Mesenchymal stem cell (in vitro differentiated cells and primary cell): ENCODE measurements around the gene NOTCH1.

Source experiments
- DNase-seq: peaks from one replicate; pipeline ENCODE4 v3.0.0-alpha.2; 2013
- H2AFZ ChIP-seq: one replicate; pipeline ENCODE4 v1.6.1; 2013; ENCODE audit warnings: low read depth, mild to moderate bottlenecking, control low read depth, inconsistent platforms, low read length, moderate library complexity
- H2AK5ac ChIP-seq: 2 replicates; pipeline ENCODE4 v1.6.1; 2013; ENCODE audit warnings: low read length, moderate library complexity, mild to moderate bottlenecking, inconsistent platforms; ENCODE audit not compliant: severe bottlenecking
- H2BK120ac ChIP-seq: one replicate; pipeline ENCODE4 v1.6.1; 2013; ENCODE audit warnings: low read depth, mild to moderate bottlenecking, inconsistent platforms, low read length, moderate library complexity
- H2BK12ac ChIP-seq, 2 experiments: one replicate each; pipeline ENCODE4 v1.6.1; 2013; ENCODE audit warnings: inconsistent platforms in 2 of 2, low read length in 2 of 2, mild to moderate bottlenecking in 2 of 2, moderate library complexity in 2 of 2, control low read depth in 1 of 2
- H2BK15ac ChIP-seq: one replicate; pipeline ENCODE4 v1.6.1; 2013; ENCODE audit warnings: mild to moderate bottlenecking, low read depth, inconsistent platforms; ENCODE audit not compliant: poor library complexity, severe bottlenecking
- H2BK5ac ChIP-seq: 2 replicates; pipeline ENCODE4 v1.6.1; 2013; ENCODE audit warnings: low read depth, mild to moderate bottlenecking, low read length, control low read depth, inconsistent platforms; ENCODE audit not compliant: poor library complexity, severe bottlenecking
- H3K14ac ChIP-seq, 2 experiments: one replicate each; pipeline ENCODE4 v1.6.1; 2013; ENCODE audit warnings: inconsistent platforms in 2 of 2, low read length in 2 of 2, control low read depth in 1 of 2, mild to moderate bottlenecking in 1 of 2, moderate library complexity in 1 of 2
- H3K18ac ChIP-seq, 2 experiments: one replicate each; pipeline ENCODE4 v1.6.1; 2013; ENCODE audit warnings: inconsistent platforms in 2 of 2, low read length in 2 of 2, control low read depth in 1 of 2, low read depth in 1 of 2, mild to moderate bottlenecking in 1 of 2
- H3K23ac ChIP-seq, 2 experiments: one replicate each; pipeline ENCODE4 v1.6.1; 2013; ENCODE audit warnings: inconsistent platforms in 2 of 2, low read length in 2 of 2, mild to moderate bottlenecking in 2 of 2, moderate library complexity in 2 of 2, control low read depth in 1 of 2
- H3K27ac ChIP-seq: 2 replicates; pipeline ENCODE4 v1.5.1; 2013; ENCODE audit warnings: mild to moderate bottlenecking, moderate library complexity, low read length, control low read depth, inconsistent platforms; ENCODE audit not compliant: poor library complexity, severe bottlenecking
- H3K27me3 ChIP-seq, 2 experiments: 2 replicates each; pipeline versions ENCODE4 v1.6.1 to v1.7.0; 2013; ENCODE audit warnings: low read length in 2 of 2, mild to moderate bottlenecking in 2 of 2, moderate library complexity in 2 of 2, control low read depth in 1 of 2, inconsistent platforms in 1 of 2; ENCODE audit not compliant: control insufficient read depth in 1 of 2, insufficient read depth in 1 of 2
- H3K36me3 ChIP-seq, 2 experiments: 2 replicates each; pipeline versions ENCODE4 v1.6.1 to v1.7.0; 2013; ENCODE audit warnings: low read length in 2 of 2, control low read depth in 1 of 2, inconsistent platforms in 1 of 2, low read depth in 1 of 2, mild to moderate bottlenecking in 1 of 2; ENCODE audit not compliant: insufficient read depth in 2 of 2, control insufficient read depth in 1 of 2
- H3K4ac ChIP-seq, 2 experiments: one replicate each; pipeline ENCODE4 v1.6.1; 2013; ENCODE audit warnings: inconsistent platforms in 2 of 2, low read length in 2 of 2, mild to moderate bottlenecking in 2 of 2, moderate library complexity in 2 of 2, control low read depth in 1 of 2, low read depth in 1 of 2
- H3K4me1 ChIP-seq: 2 replicates; pipeline ENCODE4 v1.6.1; 2013; ENCODE audit warnings: low read depth, low read length, control low read depth; ENCODE audit not compliant: control insufficient read depth, insufficient read depth
- H3K4me2 ChIP-seq: 2 replicates; pipeline ENCODE4 v1.6.1; 2013; ENCODE audit warnings: low read length, mild to moderate bottlenecking, inconsistent platforms; ENCODE audit not compliant: poor library complexity, severe bottlenecking
- H3K4me3 ChIP-seq, 2 experiments: 2 replicates each; pipeline versions ENCODE4 v1.5.1 to v1.7.0; 2013; ENCODE audit warnings: low read length in 2 of 2, mild to moderate bottlenecking in 2 of 2, control low read depth in 1 of 2, low read depth in 1 of 2; ENCODE audit not compliant: insufficient read depth in 1 of 2
- H3K79me1 ChIP-seq: replicated peaks from 2 replicates; pipeline ENCODE4 v1.6.1; 2013; ENCODE audit warnings: mild to moderate bottlenecking, control low read depth, low read length, inconsistent platforms; ENCODE audit not compliant: poor library complexity, severe bottlenecking
- H3K9ac ChIP-seq: 2 replicates; pipeline ENCODE4 v1.7.0; 2013; ENCODE audit warnings: mild to moderate bottlenecking, low read length, moderate library complexity
- H3K9me3 ChIP-seq: 2 replicates; pipeline ENCODE4 v1.7.0; 2013; ENCODE audit warnings: mild to moderate bottlenecking, low read length; ENCODE audit not compliant: control insufficient read depth
- H4K8ac ChIP-seq: one replicate; pipeline ENCODE4 v1.6.1; 2013; ENCODE audit warnings: inconsistent platforms, mild to moderate bottlenecking, low read length, moderate library complexity
- H4K91ac ChIP-seq: one replicate; pipeline ENCODE4 v1.6.1; 2013; ENCODE audit warnings: mild to moderate bottlenecking, low read length, inconsistent platforms
- WGBS: methylation state at CpG from one replicate; pipeline ENCODE4 v1.1.7; 2013; ENCODE audit warnings: mixed read lengths; 5-methylcytosine and 5-hydroxymethylcytosine counted together

NOTCH1 gene

DNA sequence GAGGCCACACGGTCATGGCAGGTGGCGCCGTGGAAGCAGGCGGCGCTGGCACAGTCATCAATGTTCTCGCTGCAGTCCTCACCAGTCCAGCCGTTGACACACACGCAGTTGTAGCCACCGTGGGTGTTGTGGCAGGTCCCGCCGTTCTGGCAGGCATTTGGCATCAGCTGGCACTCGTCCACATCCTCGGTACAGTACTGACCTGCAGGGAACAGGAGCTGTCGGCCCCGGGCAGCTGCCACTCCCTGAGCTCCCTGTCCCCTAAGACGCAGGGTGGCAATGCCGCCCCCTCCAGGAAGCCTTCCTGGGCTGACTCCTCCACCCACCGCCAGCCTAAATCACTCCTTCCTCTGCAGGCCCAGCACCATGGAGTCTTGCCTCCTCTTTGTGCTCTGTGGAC lies 27.2 kb downstream of the NOTCH1 start:
- Histone ChIP-seq H3K79me1 (peaks cover 36% of the 10 kb centered on the region), H2AK5ac (no peak overlapping the region), H4K91ac (no peak overlapping the region), H3K27ac (no peak overlapping the region), H3K23ac (no peak overlapping the region), H2BK120ac (no peak overlapping the region), H4K8ac (no peak overlapping the region), H2BK12ac (no peak overlapping the region), H3K4ac (no peak overlapping the region), H3K9me3 (no peaks in the 10 kb centered on the region), H2AFZ (no peak overlapping the region), H2BK5ac (no peak overlapping the region), H3K4me2 (no peak overlapping the region), H3K4me3 (no peak overlapping the region), H3K18ac (no peak overlapping the region), H3K14ac (no peak overlapping the region), H3K9ac (no peak overlapping the region), H3K4me1 (peaks cover 44% of the 10 kb centered on the region), H3K36me3 (peaks cover 22 to 85% of the 10 kb centered on the region in 2 experiments), H3K27me3 (no peaks in the 10 kb centered on the region), H2BK15ac (no peak overlapping the region)
- no peak for DNase-seq
- 97% methylated on average over 18 of the region's 18 CpGs for WGBS

DNA sequence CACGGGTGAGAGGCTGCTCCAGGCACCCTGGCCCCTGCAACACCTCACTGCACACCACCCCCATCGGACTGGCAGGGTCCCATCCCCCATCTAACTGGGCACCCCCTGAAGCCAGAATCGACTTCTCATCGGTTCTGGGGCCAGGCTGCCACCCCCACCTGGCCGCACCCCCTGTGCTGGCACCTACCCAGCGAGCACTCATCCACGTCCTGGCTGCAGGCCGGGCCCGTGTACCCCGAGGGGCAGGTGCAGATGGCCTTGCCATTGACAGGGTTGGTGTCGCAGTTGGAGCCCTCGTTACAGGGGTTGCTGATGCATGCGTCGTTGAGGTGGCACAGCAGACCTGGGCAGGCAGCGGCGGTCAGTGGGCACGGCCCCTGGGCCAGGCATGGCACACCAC lies 27.9 kb downstream of the NOTCH1 start:
- Histone ChIP-seq H3K4me3 (no peak overlapping the region), H2BK15ac (no peak overlapping the region), H3K79me1 (peaks cover 30% of the 10 kb centered on the region), H3K4me2 (no peak overlapping the region), H4K8ac (peak overlapping the region; percentile 33), H2BK12ac (no peak overlapping the region), H2BK120ac (no peak overlapping the region), H2AK5ac (no peak overlapping the region), H3K14ac (no peak overlapping the region), H3K27ac (no peak overlapping the region), H3K18ac (no peak overlapping the region), H3K36me3 (peaks cover 27 to 85% of the 10 kb centered on the region in 2 experiments), H3K27me3 (no peaks in the 10 kb centered on the region), H3K23ac (no peak overlapping the region), H3K9ac (no peak overlapping the region), H2BK5ac (no peak overlapping the region), H3K9me3 (no peaks in the 10 kb centered on the region), H4K91ac (no peak overlapping the region), H3K4me1 (peaks cover 44% of the 10 kb centered on the region), H2AFZ (no peak overlapping the region), H3K4ac (no peak overlapping the region)
- no peak for DNase-seq
- WGBS = 99% methylated on average over 17 of the region's 17 CpGs

DNA sequence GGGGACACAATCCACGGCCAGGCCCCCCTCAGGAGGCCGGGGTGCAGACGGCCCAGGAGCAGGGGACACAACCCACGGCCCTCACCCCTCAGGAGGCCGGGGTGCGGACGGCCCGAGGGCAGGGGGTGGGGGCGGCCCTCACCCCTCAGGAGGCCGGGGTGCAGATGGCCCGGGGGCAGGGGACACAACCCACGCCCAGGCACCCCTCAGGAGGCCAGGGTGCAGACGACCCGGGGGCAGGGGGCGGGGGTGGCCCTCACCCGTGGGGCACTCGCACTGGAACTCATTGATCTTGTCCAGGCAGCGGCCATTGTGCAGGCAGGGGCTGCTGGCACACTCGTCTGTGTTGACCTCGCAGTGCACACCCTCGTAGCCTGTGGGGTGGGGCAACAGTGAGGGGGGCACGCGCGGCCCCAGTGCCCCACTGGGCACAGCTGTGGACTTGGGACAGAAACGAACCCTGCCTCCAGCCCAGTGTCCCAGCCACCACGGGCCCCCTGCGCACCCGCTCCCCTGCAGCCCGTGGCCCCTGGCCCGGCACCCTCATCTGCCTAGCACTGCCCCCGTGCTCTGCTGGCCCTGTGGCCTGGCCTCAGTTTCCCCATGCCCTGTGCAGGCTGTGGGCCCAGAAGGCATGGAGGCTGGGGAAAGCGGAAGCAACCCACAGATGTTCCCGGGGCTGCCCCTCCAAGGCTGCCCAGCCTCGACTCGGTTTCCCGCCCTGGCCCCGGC lies 28.7 kb downstream of the NOTCH1 start:
- H3K4ac ChIP-seq = no peak overlapping the region
- H2BK120ac ChIP-seq = no peak overlapping the region
- 95% methylated on average over 37 of the region's 37 CpGs for WGBS
- no peak overlapping the region for H2BK15ac ChIP-seq
- peaks cover 25% of the 10 kb centered on the region for H3K79me1 ChIP-seq
- no peaks in the 10 kb centered on the region for H3K9me3 ChIP-seq
- DNase-seq = no peak
- no peak overlapping the region for H3K4me3 ChIP-seq
- no peak overlapping the region for H3K27ac ChIP-seq
- no peak overlapping the region for H4K8ac ChIP-seq
- no peak overlapping the region for H2AK5ac ChIP-seq
- H3K36me3 ChIP-seq = peaks cover 28 to 85% of the 10 kb centered on the region in 2 experiments
- no peak overlapping the region for H3K4me2 ChIP-seq
- no peak overlapping the region for H2BK5ac ChIP-seq
- H3K27me3 ChIP-seq = no peaks in the 10 kb centered on the region
- no peak overlapping the region for H3K23ac ChIP-seq
- H2BK12ac ChIP-seq = no peak overlapping the region
- H3K18ac ChIP-seq = no peak overlapping the region
- peak overlapping the region; percentile 8 for H4K91ac ChIP-seq
- H3K9ac ChIP-seq = no peak overlapping the region
- peaks cover 39% of the 10 kb centered on the region for H3K4me1 ChIP-seq
- no peak overlapping the region for H3K14ac ChIP-seq
- no peak overlapping the region for H2AFZ ChIP-seq

DNA sequence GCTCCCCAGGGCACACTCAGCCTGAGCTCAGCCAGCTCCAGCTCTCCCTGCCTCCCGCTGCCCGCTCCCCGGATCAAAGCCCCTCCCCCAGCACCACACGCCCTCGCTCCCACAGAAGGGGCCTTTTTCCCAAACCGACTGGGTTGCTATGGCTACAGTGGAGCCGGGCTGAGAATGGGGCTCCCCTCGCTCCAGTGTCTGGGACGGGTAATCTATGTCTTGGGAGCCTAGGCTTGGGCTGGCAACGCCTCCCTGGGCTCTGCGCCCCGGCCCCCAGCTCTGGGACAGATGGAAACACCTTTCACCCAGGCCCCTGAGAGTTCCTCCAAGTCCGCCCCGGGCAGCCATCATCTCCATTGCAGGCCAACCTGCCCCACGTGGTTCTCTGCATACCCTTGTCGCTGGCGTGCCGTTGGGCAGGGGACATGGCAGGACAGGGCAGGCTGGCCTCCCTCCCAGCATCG lies 29.6 kb downstream of the NOTCH1 start:
- WGBS = 94% methylated on average over 19 of the region's 19 CpGs

More for the DNA sequence above, 29.6 kb downstream of the NOTCH1 start:
- no peak overlapping the region for H3K14ac ChIP-seq
- H2BK5ac ChIP-seq = no peak overlapping the region
- DNase-seq = no peak
- no peak overlapping the region for H3K4me2 ChIP-seq
- no peak overlapping the region for H2BK120ac ChIP-seq
- H3K9ac ChIP-seq = no peak overlapping the region
- no peak overlapping the region for H4K91ac ChIP-seq
- H3K23ac ChIP-seq = no peak overlapping the region
- no peaks in the 10 kb centered on the region for H3K27me3 ChIP-seq
- H3K9me3 ChIP-seq = no peaks in the 10 kb centered on the region
- H2AFZ ChIP-seq = no peak overlapping the region
- H2BK12ac ChIP-seq = no peak overlapping the region
- H4K8ac ChIP-seq = no peak overlapping the region
- peaks cover 19% of the 10 kb centered on the region for H3K79me1 ChIP-seq
- H3K27ac ChIP-seq = no peak overlapping the region
- no peak overlapping the region for H3K18ac ChIP-seq
- H3K4me3 ChIP-seq = no peak overlapping the region
- no peak overlapping the region for H2AK5ac ChIP-seq
- no peak overlapping the region for H3K4ac ChIP-seq
- H2BK15ac ChIP-seq = no peak overlapping the region
- peaks cover 28 to 89% of the 10 kb centered on the region in 2 experiments for H3K36me3 ChIP-seq
- H3K4me1 ChIP-seq = peaks cover 33% of the 10 kb centered on the region
